ENCODE results near the gene DHRS7C.

DHRS7C gene

DNA sequence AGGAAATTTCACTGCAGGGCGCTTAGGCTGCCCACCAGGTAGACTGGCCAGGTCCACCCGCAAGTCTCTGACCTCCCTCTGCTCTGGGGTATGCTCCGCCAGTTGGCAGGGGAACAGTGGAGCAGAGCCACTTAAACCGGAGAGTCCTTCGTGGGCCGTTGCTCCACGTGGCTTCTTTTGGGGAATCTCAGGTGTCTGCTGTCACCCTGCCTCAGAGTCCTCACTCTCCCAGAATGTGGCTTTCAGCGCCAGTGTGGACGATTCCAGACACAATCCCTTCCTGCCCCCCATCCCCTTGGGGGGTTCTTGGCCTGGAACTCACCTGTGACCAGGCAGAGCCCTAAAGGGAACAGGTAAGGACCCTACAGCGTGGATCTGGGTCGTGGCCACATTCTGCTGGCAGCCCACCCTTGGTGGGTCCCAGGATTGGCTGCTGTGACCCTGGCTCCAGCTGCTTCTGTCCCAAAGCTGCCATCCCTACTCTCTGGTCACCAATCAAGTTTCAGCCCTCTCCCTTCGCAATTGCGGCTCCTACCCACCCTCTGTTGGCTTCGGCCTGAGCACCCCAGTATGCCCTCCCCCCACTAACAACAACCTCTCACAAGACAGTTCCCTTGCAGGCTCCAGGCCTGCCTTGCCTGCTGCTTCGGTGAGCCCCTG, 22.2 kb downstream of the DHRS7C start:
- DNase-seq (ENCODE audit: low read depth) = no peak
- TF ChIP-seq CTCF (IDR thresholded peaks at IDR 0.05; ENCODE audit: control insufficient read depth, insufficient read depth, low read depth, low read length, missing control alignments) = no peak
- no peak overlapping the region for H3K4me3 ChIP-seq (ENCODE audit: control insufficient read depth, low read depth, low read length)

DNA sequence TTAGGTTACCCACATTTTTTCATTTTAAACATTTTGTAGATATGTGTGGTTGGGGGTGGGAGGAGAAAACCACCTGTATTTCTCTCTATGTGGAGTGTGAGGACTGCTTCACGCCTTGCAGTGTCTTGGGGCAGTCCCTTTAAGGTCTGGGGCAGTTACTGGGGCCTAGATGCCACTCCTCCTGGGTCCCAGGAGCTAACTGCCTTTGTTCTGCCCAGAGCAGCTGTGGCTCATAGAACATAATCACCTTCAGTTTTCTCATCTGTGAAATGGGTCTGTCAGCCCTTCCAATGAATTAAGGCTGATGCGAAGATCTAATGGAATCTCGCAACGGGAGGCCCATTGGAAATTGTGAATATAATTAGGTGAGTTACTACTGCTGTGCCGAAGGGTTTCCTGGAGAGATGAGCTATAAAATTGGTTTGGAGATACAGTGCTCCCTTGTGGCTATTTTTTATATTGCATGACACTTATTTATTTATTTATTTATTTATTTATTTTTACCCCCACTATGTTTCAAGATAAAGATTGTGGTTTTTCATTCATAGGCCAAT, 22.9 kb downstream of the DHRS7C start:
- peak; percentile 39 for TF ChIP-seq CTCF (IDR thresholded peaks at IDR 0.05; ENCODE audit: control insufficient read depth, insufficient read depth, low read depth, low read length, missing control alignments)
- H3K4me3 ChIP-seq (ENCODE audit: control insufficient read depth, low read depth, low read length) = no peak overlapping the region
- DNase-seq (ENCODE audit: low read depth) = no peak

- no peak for TF ChIP-seq CTCF (IDR thresholded peaks at IDR 0.05; ENCODE audit: control insufficient read depth, insufficient read depth, low read depth, low read length, missing control alignments)
- DNase-seq (ENCODE audit: low read depth) = no peak
- no peak overlapping the region for H3K4me3 ChIP-seq (ENCODE audit: control insufficient read depth, low read depth, low read length)
Observed at GRCh38 chr17:9767432-9767991, 23.9 kb downstream of the DHRS7C start.

DNA sequence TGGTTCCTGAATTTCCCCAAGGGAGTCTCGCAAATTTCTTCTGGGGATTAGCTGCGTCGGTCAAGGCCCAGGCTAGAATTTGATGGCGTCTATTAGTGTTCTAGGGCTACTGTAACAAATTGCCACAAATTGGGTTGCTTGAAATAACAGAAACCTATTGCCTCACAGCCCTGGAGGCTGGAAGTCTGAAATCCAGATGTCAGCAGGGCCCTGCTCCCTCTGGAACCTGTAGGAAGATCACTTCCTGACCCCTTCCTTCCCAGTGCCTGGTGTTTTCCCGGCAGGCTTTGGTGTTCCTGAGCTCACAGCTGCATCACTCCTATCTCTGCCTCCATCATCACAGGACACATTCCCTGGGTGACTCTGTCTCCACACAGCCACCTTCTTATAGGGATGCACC, 24.4 kb downstream of the DHRS7C start:
- DNase-seq (ENCODE audit: low read depth) = no peak
- no peak for TF ChIP-seq CTCF (IDR thresholded peaks at IDR 0.05; ENCODE audit: control insufficient read depth, insufficient read depth, low read depth, low read length, missing control alignments)
- no peak overlapping the region for H3K4me3 ChIP-seq (ENCODE audit: control insufficient read depth, low read depth, low read length)

DNA sequence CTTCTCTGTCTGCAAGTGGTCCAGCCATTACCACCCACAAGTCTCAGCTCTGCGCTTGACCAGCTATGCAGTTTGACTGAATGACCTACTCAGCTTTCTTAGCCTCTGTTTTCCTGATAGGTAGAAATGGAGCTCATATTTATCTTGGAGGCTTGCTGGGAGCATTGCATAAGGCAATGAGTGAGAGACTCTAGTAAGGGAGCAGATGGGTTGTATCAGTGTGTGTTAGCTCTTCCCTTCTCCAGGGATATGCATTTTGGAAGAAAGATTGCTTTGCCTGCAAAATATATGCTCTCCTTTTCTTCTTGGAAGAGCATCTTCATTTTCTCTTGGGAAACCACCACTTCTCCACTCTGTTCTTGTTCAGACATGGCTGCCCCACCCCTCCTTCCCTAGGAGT, 26.1 kb downstream of the DHRS7C start:
- no peak for DNase-seq (ENCODE audit: low read depth)
- TF ChIP-seq CTCF (IDR thresholded peaks at IDR 0.05; ENCODE audit: control insufficient read depth, insufficient read depth, low read depth, low read length, missing control alignments) = no peak
- no peak overlapping the region for H3K4me3 ChIP-seq (ENCODE audit: control insufficient read depth, low read depth, low read length)

- H3K4me3 ChIP-seq (ENCODE audit: control insufficient read depth, low read depth, low read length) = no peak overlapping the region
- DNase-seq (ENCODE audit: low read depth) = no peak
- no peak for TF ChIP-seq CTCF (IDR thresholded peaks at IDR 0.05; ENCODE audit: control insufficient read depth, insufficient read depth, low read depth, low read length, missing control alignments)
Observed at GRCh38 chr17:9763643-9764042, 27.7 kb downstream of the DHRS7C start.

Data from AG09309 (cell line).